Heart left ventricle (tissue), 16 donors: Measurements from ENCODE around the gene DNAH17. TPM values are rescaled to one million over a fixed set of nuclear protein-coding genes. Genes with fewer than 3 reads are reported as not detected.

Experiments used
- ATAC-seq, 4 donors: fragments of 200-7000 bp; cut with Tn5 transposase; one replicate each; pipeline ENCODE4 v1.9.1; 2020 to 2022; ENCODE audit warnings: moderate library complexity in 4 of 4, mild to moderate bottlenecking in 3 of 4, moderate number of reproducible peaks in 1 of 4
- DNase-seq, 5 donors: peaks; one replicate each; pipeline ENCODE4 v3.0.0-alpha.2; 2020
- H3K27ac ChIP-seq, 12 donors: fragments of 200-600 bp; sonication (generic) in 4 of 12; one replicate each; pipeline versions ENCODE4 v1.5.0 to v1.8.0; 2016 to 2022; ENCODE audit warnings: mild to moderate bottlenecking in 2 of 12
- H3K27me3 ChIP-seq, 9 donors: fragments of 200-600 bp; sonication (generic) in 2 of 9; one replicate each; pipeline versions ENCODE4 v1.5.1 to v1.8.0; 2016 to 2022; ENCODE audit warnings: mild to moderate bottlenecking in 3 of 9
- H3K36me3 ChIP-seq, 9 donors: fragments of 200-600 bp; sonication (generic) in 2 of 9; one replicate each; pipeline versions ENCODE4 v1.5.0 to v1.8.0; 2018 to 2022; ENCODE audit warnings: mild to moderate bottlenecking in 2 of 9
- H3K4me1 ChIP-seq, 12 donors: fragments of 200-600 bp; sonication (generic) in 4 of 12; one replicate each; pipeline versions ENCODE4 v1.5.0 to v1.8.0; 2016 to 2022; ENCODE audit warnings: mild to moderate bottlenecking in 3 of 12
- H3K4me3 ChIP-seq, 12 donors: fragments of 200-600 bp; sonication (generic) in 4 of 12; one replicate each; pipeline versions ENCODE4 v1.5.0 to v1.8.0; 2017 to 2022; ENCODE audit warnings: mild to moderate bottlenecking in 9 of 12, moderate library complexity in 4 of 12
- H3K9me3 ChIP-seq, 12 donors: fragments of 200-600 bp; sonication (generic) in 4 of 12; one replicate each; pipeline versions ENCODE4 v1.5.0 to v1.8.0; 2016 to 2022; ENCODE audit warnings: mild to moderate bottlenecking in 1 of 12
- CTCF ChIP-seq, 12 donors: fragments of 200-600 bp; sonication (generic) in 4 of 12; IDR thresholded peaks; one replicate each; pipeline versions ENCODE4 v1.5.0 to v1.8.0; 2018 to 2022; ENCODE audit warnings: antibody characterized with exemption in 12 of 12, mild to moderate bottlenecking in 5 of 12
- POLR2A ChIP-seq, 2 donors: fragments of 450-650 bp; IDR thresholded peaks; one replicate each; pipeline ENCODE4 v1.6.1; 2017; ENCODE audit warnings: antibody characterized with exemption in 2 of 2, mild to moderate bottlenecking in 2 of 2, moderate library complexity in 2 of 2
- WGBS, 4 donors: extraction: QIAGEN DNeasy Blood & Tissue Kit in 2 of 4; methylation state at CpG; one replicate each; pipeline versions ENCODE4 v1.1.5 to v1.1.7; 2013 to 2018; 5-methylcytosine and 5-hydroxymethylcytosine counted together
- intact Hi-C, 10 donors: fragments of 100-400 bp; cut with DNase I; formaldehyde crosslinking; loops; one replicate each; pipeline versions ENCODE4 v1.11.1 to v1.14.2; 2022
- polyA plus RNA-seq, 2 donors: library from polyadenylated mRNA; stranded (reverse); fragments of 200-250 nt; gene quantifications; one replicate each; pipeline ENCODE4 v1.2.3, GENCODE V29; 2013
- total RNA-seq, 9 donors: library from RNA; depleted of rRNA in 2 of 9; stranded (reverse); fragments of >200 nt in 2 of 9; fragmentation: NEBNext Ultra II Directional in 3 of 9; extraction: Animal tissue kit (Norgen Biotek cat#: 25700) in 3 of 9; gene quantifications; one replicate each; pipeline versions ENCODE4 v1.1.0 to v1.2.4, GENCODE V29; 2016 to 2023
- donor health status: ischemic (EF 13 %, LVEDD 7.1; RV severe dilation, severe dysfunction).
- donor health status: healthy with polysubstance abuse.
- donor health status: DM: no; HTN: yes; CAD: no.
- donor health status: DM: no; HTN: no; CAD: no.
- donor health status: ischemic (EF 25% LVEDD 6.9; RV normal size, moderate dysfunction).
- donor health status: ischemic (EF 25% LVEDD 5.7; RV mildly dilated, moderate dysfunction).
- donor health status: healthy.
- donor health status: DM: yes; HTN: yes; CAD: no.
- donor health status: ischemic (EF 35%, LVEDD 5.7; RV mildly dilated, moderate dysfunction).
- donor health status: nonischemic (EF 11% LVEDD 7.7; RV severe dilation, severe dysfunction).
- donor health status: DM: yes; HTN: yes; CAD: no.
- donor health status: PGD.
- donor health status: ischemic (EF 29% LVEDD 5.4; RV normal size, mild dysfunction).
- donor health status: nonischemic (EF 23%, LVEDD 6.1; RV moderate dilation, normal function).

Gene DNAH17
- total and polyA plus RNA-seq, 11 donors = 0.02 to 0.63 (median 0.17) TPM; not detected in 4

DNA sequence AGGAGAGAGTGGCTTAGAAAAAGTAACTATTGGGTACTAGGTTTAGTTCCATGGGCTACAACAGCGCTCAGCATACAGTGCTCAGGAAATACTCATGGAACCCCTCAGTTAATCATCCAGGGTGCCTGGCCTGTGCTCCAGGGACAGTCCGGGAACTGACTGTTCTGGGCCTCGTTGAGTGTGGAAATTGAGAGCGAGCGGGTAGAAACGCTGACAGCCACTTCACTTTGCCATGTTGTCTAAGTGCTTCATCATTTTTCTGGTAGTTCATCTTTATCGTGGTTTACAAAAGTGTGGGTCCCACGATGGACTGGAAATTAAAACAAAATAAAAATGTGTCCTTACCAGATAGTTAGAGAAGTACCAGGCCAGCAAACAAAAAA, 31.6 kb upstream of the DNAH17 start:
- no peak for ATAC-seq
- H3K4me1 ChIP-seq = peaks cover 0 to 12% (median 0%) of the 10 kb centered on the region in 12 donors
- 82 to 89% (median 83%) methylated on average over 8 of the region's 8 CpGs for whole genome bisulfite sequencing, 4 donors
- H3K27ac ChIP-seq = peak overlapping the region in 2 of 12 donors; percentile 59 to 62
- H3K36me3 ChIP-seq = no peaks in the 10 kb centered on the region
- no peak overlapping the region for H3K4me3 ChIP-seq
- H3K27me3 ChIP-seq = no peaks in the 10 kb centered on the region
- no peaks in the 10 kb centered on the region for H3K9me3 ChIP-seq
- TF ChIP-seq CTCF (IDR thresholded peaks at IDR 0.05) (no peak), POLR2A (IDR thresholded peaks at IDR 0.05) (no peak)
- intact Hi-C loops = loop anchor here in 2 of 10 donors (10.0 kb wide), 2 partner anchors 64 to 114 kb away; no protein-coding TSS in a partner anchor
- DNase-seq = peak in 2 of 5 donors; percentile 5 to 6

DNA sequence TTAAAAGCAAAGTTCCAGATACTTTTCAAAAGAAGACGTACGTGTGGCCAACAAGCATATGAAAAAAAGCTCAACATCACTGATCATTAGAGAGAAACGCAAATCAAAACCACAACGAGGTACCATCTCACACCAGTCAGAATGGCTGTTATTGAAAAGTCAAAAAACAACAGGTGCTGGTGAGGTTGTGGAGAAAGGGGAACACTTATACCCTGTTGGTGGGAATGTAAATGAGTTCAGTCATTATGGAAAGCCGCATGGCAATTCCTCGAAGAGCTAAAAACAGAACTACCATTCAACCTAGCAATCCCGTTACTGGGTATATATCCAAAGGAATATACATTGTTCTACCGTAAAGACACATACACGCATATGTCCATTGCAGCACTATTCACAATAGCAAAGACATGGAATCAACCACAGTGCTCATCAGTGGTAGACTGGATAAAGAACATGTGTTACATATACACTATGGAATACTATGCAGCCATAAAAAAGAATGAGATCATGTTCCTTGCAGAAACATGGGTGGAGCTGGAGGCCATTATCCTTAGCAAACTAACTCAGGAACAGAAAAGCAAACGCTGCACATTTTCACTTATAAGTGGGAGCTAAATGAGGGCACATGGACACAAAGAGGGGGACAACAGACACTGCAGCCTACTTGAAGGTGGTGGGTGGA, 31.1 kb upstream of the DNAH17 start:
- Histone ChIP-seq H3K4me1 (peaks cover 0 to 12% (median 0%) of the 10 kb centered on the region in 12 donors), H3K9me3 (no peaks in the 10 kb centered on the region), H3K4me3 (no peak overlapping the region), H3K27ac (peak overlapping the region in 1 of 12 donors; percentile 59), H3K36me3 (no peaks in the 10 kb centered on the region), H3K27me3 (no peaks in the 10 kb centered on the region)
- intact Hi-C loops = loop anchor here in 2 of 10 donors (10.0 kb wide), 2 partner anchors 63 to 113 kb away; no protein-coding TSS in a partner anchor
- 96 to 98% (median 96%) methylated on average over 10 of the region's 10 CpGs for WGBS, 4 donors
- ATAC-seq (no peak), DNase-seq (no peak)
- TF ChIP-seq POLR2A (IDR thresholded peaks at IDR 0.05) = no peak
- no peak for TF ChIP-seq CTCF (IDR thresholded peaks at IDR 0.05)

DNA sequence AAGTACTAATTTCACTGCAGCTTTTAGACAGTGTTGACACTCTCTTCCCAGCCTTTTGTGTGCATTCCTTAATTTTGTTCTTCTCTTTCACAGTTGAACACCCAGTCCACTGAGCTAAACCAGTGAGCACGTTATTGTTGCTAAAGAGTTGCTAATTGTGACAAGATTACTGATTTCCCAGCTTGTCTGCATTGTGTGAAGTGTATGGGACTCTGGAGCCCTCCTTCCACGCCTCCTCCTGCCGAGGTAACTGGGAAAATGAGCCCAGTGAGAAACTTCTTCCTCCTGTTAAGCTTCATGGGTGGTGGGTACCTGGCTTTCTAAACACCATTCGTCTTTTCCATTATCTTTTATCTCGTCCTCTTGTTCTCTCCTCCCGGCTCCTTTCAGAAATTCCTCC, 29.8 kb upstream of the DNAH17 start:
- TF ChIP-seq POLR2A (IDR thresholded peaks at IDR 0.05) (no peak), CTCF (IDR thresholded peaks at IDR 0.05) (no peak)
- Histone ChIP-seq H3K9me3 (no peaks in the 10 kb centered on the region), H3K36me3 (no peaks in the 10 kb centered on the region), H3K27ac (no peak overlapping the region), H3K27me3 (no peaks in the 10 kb centered on the region), H3K4me1 (peaks cover 0 to 10% (median 0%) of the 10 kb centered on the region in 12 donors), H3K4me3 (no peak overlapping the region)
- WGBS, 4 donors = 49 to 64% (median 59%) methylated on average over 6 of the region's 6 CpGs
- no peak for DNase-seq
- intact Hi-C loops = loop anchor here in 2 of 10 donors (10.0 kb wide), 2 partner anchors 62 to 112 kb away; no protein-coding TSS in a partner anchor
- ATAC-seq = no peak

GRCh38 chr17:78605886-78606285, 28.7 kb upstream of the DNAH17 start:
- WGBS, 4 donors = 93 to 97% (median 95%) methylated on average over 6 of the region's 6 CpGs
- no peak overlapping the region for H3K4me3 ChIP-seq
- TF ChIP-seq POLR2A (IDR thresholded peaks at IDR 0.05) (no peak), CTCF (IDR thresholded peaks at IDR 0.05) (no peak)
- no peak overlapping the region for H3K27ac ChIP-seq
- DNase-seq (peak in 1 of 5 donors; percentile 38), ATAC-seq (no peak)
- H3K36me3 ChIP-seq = no peaks in the 10 kb centered on the region
- no peaks in the 10 kb centered on the region for H3K27me3 ChIP-seq
- intact Hi-C loops = loop anchor here in 3 of 10 donors (2.0 to 10.0 kb wide), 3 partner anchors 61 to 111 kb away; no protein-coding TSS in a partner anchor
- peaks cover 0 to 4% (median 0%) of the 10 kb centered on the region in 12 donors for H3K4me1 ChIP-seq
- H3K9me3 ChIP-seq = no peaks in the 10 kb centered on the region
